ENCODE results near the gene CPSF6.

CPSF6 gene

DNA sequence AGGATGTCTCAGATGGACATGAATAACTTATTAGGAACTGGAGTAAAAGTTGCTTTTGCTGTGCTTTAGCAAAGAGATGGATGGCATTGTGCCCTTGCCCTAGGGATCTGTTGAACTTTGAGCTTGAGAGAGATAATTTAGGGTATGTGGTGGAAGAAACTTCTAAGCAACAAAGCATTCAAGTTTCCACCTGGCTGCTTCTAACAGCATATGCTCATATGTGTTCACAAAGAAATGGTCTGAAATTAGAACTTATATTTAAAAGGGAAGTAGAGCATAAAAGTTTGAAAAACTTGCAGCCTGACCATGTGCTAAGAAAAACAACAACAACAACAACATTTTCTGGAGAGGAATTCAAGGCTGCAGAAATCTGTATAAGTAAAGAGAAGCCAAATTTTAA is 7.9 kb upstream of the CPSF6 start:
- Histone ChIP-seq H4K20me1 (ENCODE audit: insufficient read depth, low read length) (no peaks in the 10 kb centered on the region), H3K27ac (ENCODE audit: low read length) (no peak overlapping the region), H3K79me2 (ENCODE audit: low read length) (no peaks in the 10 kb centered on the region), H3K9ac (ENCODE audit: low read length) (no peak overlapping the region), H3K4me1 (ENCODE audit: low read length) (no peaks in the 10 kb centered on the region), H3K9me3 (ENCODE audit: insufficient read depth, low read length) (no peaks in the 10 kb centered on the region), H3K4me3 (ENCODE audit: low read length) (no peak overlapping the region), H2AFZ (ENCODE audit: low read depth, low read length) (no peak overlapping the region), H3K27me3 (ENCODE audit: low read depth, low read length) (no peaks in the 10 kb centered on the region), H3K36me3 (replicated peaks; ENCODE audit: low read depth, low read length) (no peaks in the 10 kb centered on the region), H3K4me2 (ENCODE audit: low read length) (no peak overlapping the region)
- TF ChIP-seq EZH2phosphoT487 (IDR thresholded peaks at IDR 0.05; ENCODE audit: low read depth): no peak
- TF ChIP-seq, protein P1, sequence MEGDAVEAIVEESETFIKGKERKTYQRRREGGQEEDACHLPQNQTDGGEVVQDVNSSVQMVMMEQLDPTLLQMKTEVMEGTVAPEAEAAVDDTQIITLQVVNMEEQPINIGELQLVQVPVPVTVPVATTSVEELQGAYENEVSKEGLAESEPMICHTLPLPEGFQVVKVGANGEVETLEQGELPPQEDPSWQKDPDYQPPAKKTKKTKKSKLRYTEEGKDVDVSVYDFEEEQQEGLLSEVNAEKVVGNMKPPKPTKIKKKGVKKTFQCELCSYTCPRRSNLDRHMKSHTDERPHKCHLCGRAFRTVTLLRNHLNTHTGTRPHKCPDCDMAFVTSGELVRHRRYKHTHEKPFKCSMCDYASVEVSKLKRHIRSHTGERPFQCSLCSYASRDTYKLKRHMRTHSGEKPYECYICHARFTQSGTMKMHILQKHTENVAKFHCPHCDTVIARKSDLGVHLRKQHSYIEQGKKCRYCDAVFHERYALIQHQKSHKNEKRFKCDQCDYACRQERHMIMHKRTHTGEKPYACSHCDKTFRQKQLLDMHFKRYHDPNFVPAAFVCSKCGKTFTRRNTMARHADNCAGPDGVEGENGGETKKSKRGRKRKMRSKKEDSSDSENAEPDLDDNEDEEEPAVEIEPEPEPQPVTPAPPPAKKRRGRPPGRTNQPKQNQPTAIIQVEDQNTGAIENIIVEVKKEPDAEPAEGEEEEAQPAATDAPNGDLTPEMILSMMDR (IDR thresholded peaks at IDR 0.05; ENCODE audit: low read depth, low read length): no peak

DNA sequence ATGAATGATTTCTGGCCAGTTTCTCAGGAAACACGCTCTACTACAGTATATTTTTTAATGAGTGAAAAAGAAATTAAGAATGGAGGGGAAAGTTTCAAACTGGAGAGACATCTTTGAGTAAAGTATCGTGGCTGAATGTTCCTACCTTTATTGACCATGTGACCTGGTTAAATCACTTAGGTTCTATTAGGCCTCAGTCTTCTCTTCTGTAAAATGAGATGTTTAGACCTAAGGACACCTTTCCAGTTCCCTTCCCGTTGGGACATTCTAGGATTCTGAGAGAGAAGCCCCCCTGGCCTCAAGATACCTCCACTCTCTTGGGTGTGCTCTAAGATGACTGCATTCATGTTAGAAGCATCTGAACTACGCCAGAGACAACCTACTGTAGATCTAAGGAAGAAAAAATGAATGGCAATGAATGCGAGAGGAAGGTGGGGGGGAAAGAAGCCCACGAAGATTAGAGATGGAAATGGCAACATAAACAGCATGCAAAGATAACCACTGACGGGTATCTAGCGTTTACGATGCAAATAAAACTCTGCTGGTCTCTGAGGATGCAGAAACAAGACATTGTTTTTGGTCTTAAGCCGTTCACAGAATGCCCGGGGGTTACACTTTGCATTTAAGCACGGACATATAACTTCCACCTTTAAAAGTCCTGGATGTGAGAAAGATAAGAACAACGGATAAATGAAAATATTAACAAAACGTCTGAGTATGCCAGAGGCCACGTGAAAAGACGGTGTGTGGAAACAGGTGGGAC is 599 bp upstream of the CPSF6 start:
- peak overlapping the region; percentile 97 for H3K4me3 ChIP-seq (ENCODE audit: low read length)
- H3K9ac ChIP-seq (ENCODE audit: low read length): peak overlapping the region; percentile 71
- peak overlapping the region; percentile 76 for H3K4me2 ChIP-seq (ENCODE audit: low read length)
- peaks cover 36% of the 10 kb centered on the region for H3K4me1 ChIP-seq (ENCODE audit: low read length)
- peaks cover 47% of the 10 kb centered on the region for H3K79me2 ChIP-seq (ENCODE audit: low read length)
- H4K20me1 ChIP-seq (ENCODE audit: insufficient read depth, low read length): peaks cover 36% of the 10 kb centered on the region
- no peak for TF ChIP-seq EZH2phosphoT487 (IDR thresholded peaks at IDR 0.05; ENCODE audit: low read depth)
- TF ChIP-seq, protein P1 (IDR thresholded peaks at IDR 0.05; ENCODE audit: low read depth, low read length): no peak
- no peaks in the 10 kb centered on the region for H3K27me3 ChIP-seq (ENCODE audit: low read depth, low read length)
- no peaks in the 10 kb centered on the region for H3K9me3 ChIP-seq (ENCODE audit: insufficient read depth, low read length)
- H2AFZ ChIP-seq (ENCODE audit: low read depth, low read length): peak overlapping the region; percentile 93
- H3K36me3 ChIP-seq (replicated peaks; ENCODE audit: low read depth, low read length): peaks cover 1% of the 10 kb centered on the region
- H3K27ac ChIP-seq (ENCODE audit: low read length): peak overlapping the region; percentile 40

DNA sequence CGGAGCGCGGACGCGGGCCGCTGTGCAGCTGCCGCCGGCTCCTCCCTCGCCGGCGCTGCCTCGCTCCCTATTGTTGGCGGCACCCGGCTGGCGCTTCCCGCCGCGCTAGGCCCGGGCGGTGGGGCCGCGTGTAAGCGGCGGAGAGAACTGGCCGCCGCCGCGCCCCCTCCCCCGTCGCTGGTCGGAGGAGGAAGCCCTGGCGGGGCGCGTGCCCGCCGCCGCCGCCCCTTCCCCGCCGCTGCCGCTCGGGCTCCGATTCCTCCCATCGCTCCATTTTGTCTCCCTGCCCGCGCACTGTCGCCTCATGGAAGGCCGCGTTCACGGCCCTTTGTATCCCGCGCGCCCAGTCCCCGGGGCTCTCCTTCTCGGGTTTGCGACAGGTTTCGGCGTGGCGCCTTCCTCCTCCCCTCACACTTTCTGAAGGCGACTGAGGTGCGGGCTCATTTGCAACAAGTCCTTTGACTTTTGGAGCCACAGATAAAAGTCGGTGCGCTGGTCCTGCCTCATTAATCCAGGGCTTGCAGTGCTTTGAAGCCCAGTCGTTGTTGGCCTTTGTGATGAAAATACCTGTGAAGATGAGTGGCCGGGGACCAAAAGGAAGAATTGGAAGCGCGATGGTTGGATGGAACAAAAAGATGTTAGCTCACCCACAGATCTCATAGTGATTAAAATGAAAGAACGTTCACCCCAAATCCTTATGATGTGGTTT is 707 bp downstream of the CPSF6 start:
- H3K4me1 ChIP-seq (ENCODE audit: low read length): peaks cover 38% of the 10 kb centered on the region
- H3K4me2 ChIP-seq (ENCODE audit: low read length): peak overlapping the region; percentile 78
- peak overlapping the region; percentile 95 for H3K9ac ChIP-seq (ENCODE audit: low read length)
- no peak overlapping the region for H2AFZ ChIP-seq (ENCODE audit: low read depth, low read length)
- H3K27me3 ChIP-seq (ENCODE audit: low read depth, low read length): no peaks in the 10 kb centered on the region
- peak overlapping the region; percentile 97 for H3K4me3 ChIP-seq (ENCODE audit: low read length)
- H3K36me3 ChIP-seq (replicated peaks; ENCODE audit: low read depth, low read length): peaks cover 3% of the 10 kb centered on the region
- peaks cover 61% of the 10 kb centered on the region for H3K79me2 ChIP-seq (ENCODE audit: low read length)
- no peaks in the 10 kb centered on the region for H3K9me3 ChIP-seq (ENCODE audit: insufficient read depth, low read length)
- H3K27ac ChIP-seq (ENCODE audit: low read length): peak overlapping the region; percentile 75
- H4K20me1 ChIP-seq (ENCODE audit: insufficient read depth, low read length): peaks cover 48% of the 10 kb centered on the region
- TF ChIP-seq, protein P1 (IDR thresholded peaks at IDR 0.05; ENCODE audit: low read depth, low read length): no peak
- no peak for TF ChIP-seq EZH2phosphoT487 (IDR thresholded peaks at IDR 0.05; ENCODE audit: low read depth)

DNA sequence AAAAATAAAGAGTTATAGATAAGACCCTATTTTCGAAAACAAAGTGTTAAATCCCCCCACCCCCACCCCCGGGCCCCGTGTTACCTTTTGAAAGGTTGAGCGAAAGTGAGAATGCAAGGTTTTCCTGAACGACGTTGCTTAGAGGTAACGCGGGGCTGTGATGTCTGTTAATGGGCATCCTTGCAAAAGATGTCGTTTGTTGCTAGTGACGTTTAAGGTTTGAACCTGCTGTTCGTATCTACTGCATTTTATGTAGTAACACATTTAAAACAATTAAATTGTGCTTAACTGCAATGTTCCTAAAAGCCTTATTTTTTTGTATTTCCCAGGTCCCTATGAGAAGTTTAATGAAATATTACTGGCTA is 1.2 kb downstream of the CPSF6 start:
- Histone ChIP-seq H3K27me3 (ENCODE audit: low read depth, low read length) (no peaks in the 10 kb centered on the region), H3K36me3 (replicated peaks; ENCODE audit: low read depth, low read length) (peaks cover 5% of the 10 kb centered on the region), H3K27ac (ENCODE audit: low read length) (peak overlapping the region; percentile 75), H3K9ac (ENCODE audit: low read length) (peak overlapping the region; percentile 95), H3K9me3 (ENCODE audit: insufficient read depth, low read length) (no peaks in the 10 kb centered on the region), H2AFZ (ENCODE audit: low read depth, low read length) (no peak overlapping the region), H3K4me3 (ENCODE audit: low read length) (peak overlapping the region; percentile 97), H3K4me1 (ENCODE audit: low read length) (peaks cover 38% of the 10 kb centered on the region), H3K79me2 (ENCODE audit: low read length) (peaks cover 66% of the 10 kb centered on the region), H4K20me1 (ENCODE audit: insufficient read depth, low read length) (peaks cover 53% of the 10 kb centered on the region), H3K4me2 (ENCODE audit: low read length) (peak overlapping the region; percentile 78)
- TF ChIP-seq EZH2phosphoT487 (IDR thresholded peaks at IDR 0.05; ENCODE audit: low read depth): no peak
- TF ChIP-seq, protein P1 (IDR thresholded peaks at IDR 0.05; ENCODE audit: low read depth, low read length): no peak
